HCT116 (cell line): Measurements from ENCODE around the gene C1orf167. TPM values are rescaled to one million over a fixed set of nuclear protein-coding genes. Genes with fewer than 3 reads are reported as not detected.

Experiments
- ATAC-seq: fragments of 200-7000 bp; cut with Tn5 transposase; 2 replicates; pipeline ENCODE4 v1.9.1; 2020; ENCODE audit warnings: mild to moderate bottlenecking, moderate library complexity
- BruUV-seq: library from RNA; stranded (reverse); fragments of 400-500 nt; replicated peaks from 2 replicates; lab custom pipeline; 2021; lab: Mats Ljungman, UMichigan
- CTCF ChIA-PET: fragments of 300-600 bp; sonication (Branson Sonifier 250); formaldehyde crosslinking; loops from one replicate; lab custom pipeline; 2021; ENCODE audit warnings: antibody characterized with exemption; lab: Charles Lee
- POLR2A ChIA-PET: fragments of 300-600, 350-600 bp; sonication (Branson Sonifier 250); formaldehyde crosslinking; loops from one replicate; lab custom pipeline; 2021; ENCODE audit warnings: antibody characterized with exemption; lab: Charles Lee
- RAD21 ChIA-PET, 2 experiments: fragments of 300-600 bp; sonication (Branson Sonifier 250); formaldehyde crosslinking; loops; one replicate each; lab custom pipeline; 2023; ENCODE audit warnings: low total read pairs in 2 of 2; ENCODE audit not compliant: uncharacterized antibody in 2 of 2, unreplicated experiment in 2 of 2, low non-redundant PET in 1 of 2; lab: Charles Lee
- DNase-seq: peaks from one replicate; pipeline ENCODE4 v3.0.0-alpha.2; 2010; ENCODE audit warnings: low read depth, low spot score
- H2AFZ ChIP-seq: fragments of 200-600 bp; shearing (Covaris generic), sonication (generic); 2 replicates; pipeline ENCODE4 v1.6.1; 2017; ENCODE audit warnings: low read depth, mixed run types, mixed read lengths, antibody characterized with exemption, low read length; ENCODE audit not compliant: poor library complexity, severe bottlenecking
- H3K27ac ChIP-seq: 2 replicates; pipeline ENCODE4 v1.5.1; 2012; ENCODE audit warnings: low read depth, low read length
- H3K27me3 ChIP-seq: fragments of 200-600 bp; sonication (generic); 2 replicates; pipeline ENCODE4 v1.6.1; 2016; ENCODE audit warnings: mixed run types, low read length, mixed read lengths; ENCODE audit not compliant: insufficient read depth
- H3K36me3 ChIP-seq, 2 experiments: fragments of 200-500 bp in 1 of 2; fragments of 200-600 bp in 1 of 2; sonication (Bioruptor generic) in 1 of 2; sonication (generic) in 1 of 2; 2 replicates each; pipeline versions ENCODE4 v1.5.1 to v1.6.1; 2014 to 2016; ENCODE audit warnings: low read length in 2 of 2, inconsistent platforms in 1 of 2, mixed read lengths in 1 of 2, mixed run types in 1 of 2; ENCODE audit not compliant: insufficient read depth in 2 of 2, control insufficient read depth in 1 of 2
- H3K4me1 ChIP-seq, 2 experiments: fragments of 200-600 bp in 1 of 2; sonication (generic) in 1 of 2; 2 replicates each; pipeline versions ENCODE4 v1.5.1 to v1.6.1; 2012 to 2017; ENCODE audit warnings: low read length in 2 of 2, inconsistent platforms in 1 of 2, mild to moderate bottlenecking in 1 of 2, mixed read lengths in 1 of 2, mixed run types in 1 of 2, moderate library complexity in 1 of 2; ENCODE audit not compliant: insufficient read depth in 2 of 2, control insufficient read depth in 1 of 2
- H3K4me2 ChIP-seq: fragments of 200-600 bp; sonication (generic); 2 replicates; pipeline ENCODE4 v1.6.1; 2017; ENCODE audit warnings: mixed run types, low read length, mixed read lengths
- H3K4me3 ChIP-seq, 2 experiments: fragments of 200-600 bp in 1 of 2; sonication (generic) in 1 of 2; replicated peaks in 1 of 2; 2 replicates each; pipeline ENCODE4 v1.5.1; 2011 to 2016; ENCODE audit warnings: low read length in 2 of 2, control low read depth in 1 of 2, low read depth in 1 of 2, mild to moderate bottlenecking in 1 of 2, mixed read lengths in 1 of 2, mixed run types in 1 of 2
- H3K79me2 ChIP-seq: fragments of 200-600 bp; sonication (generic); 2 replicates; pipeline ENCODE4 v1.6.1; 2017; ENCODE audit warnings: mild to moderate bottlenecking, mixed run types, low read length, moderate library complexity, mixed read lengths; ENCODE audit not compliant: insufficient read depth
- H3K9ac ChIP-seq: fragments of 200-600 bp; sonication (generic); 2 replicates; pipeline ENCODE4 v1.6.1; 2016; ENCODE audit warnings: low read length, mixed read lengths
- H3K9me2 ChIP-seq: fragments of 200-600 bp; sonication (generic), shearing (Covaris generic); 2 replicates; pipeline ENCODE4 v1.6.1; 2017; ENCODE audit warnings: mixed run types, mild to moderate bottlenecking, moderate library complexity; ENCODE audit not compliant: insufficient read depth
- H3K9me3 ChIP-seq, 2 experiments: fragments of 200-500 bp in 1 of 2; fragments of 200-600 bp in 1 of 2; sonication (Bioruptor generic) in 1 of 2; sonication (generic) in 1 of 2; 2 replicates each; pipeline ENCODE4 v1.6.1; 2014 to 2017; ENCODE audit warnings: low read length in 2 of 2, mixed read lengths in 2 of 2, inconsistent platforms in 1 of 2, low read depth in 1 of 2, mild to moderate bottlenecking in 1 of 2, mixed run types in 1 of 2, moderate library complexity in 1 of 2; ENCODE audit not compliant: control insufficient read depth in 1 of 2, insufficient read depth in 1 of 2
- H4K20me1 ChIP-seq: fragments of 200-600 bp; sonication (generic), shearing (Covaris generic); 2 replicates; pipeline ENCODE4 v1.6.1; 2017; ENCODE audit warnings: mixed run types, mild to moderate bottlenecking, moderate library complexity; ENCODE audit not compliant: insufficient read depth
- CBX3 ChIP-seq: IDR thresholded peaks from 2 replicates; pipeline ENCODE4 v1.6.1; 2012; ENCODE audit warnings: low read depth
- ELF1 ChIP-seq: IDR thresholded peaks from 2 replicates; pipeline ENCODE4 v1.6.1; 2012; ENCODE audit warnings: low read depth, borderline replicate concordance
- EZH2phosphoT487 ChIP-seq: fragments of 200-600 bp; IDR thresholded peaks from 2 replicates; pipeline ENCODE4 v1.6.1; 2018; ENCODE audit warnings: antibody characterized with exemption, borderline replicate concordance
- FOSL1 ChIP-seq: IDR thresholded peaks from 2 replicates; pipeline ENCODE4 v1.6.1; 2012; ENCODE audit warnings: low read depth
- JUND ChIP-seq: IDR thresholded peaks from 2 replicates; pipeline ENCODE4 v1.6.1; 2012
- POLR2A ChIP-seq: IDR thresholded peaks from 2 replicates; pipeline ENCODE4 v1.7.0; 2011; ENCODE audit warnings: borderline replicate concordance; ENCODE audit not compliant: insufficient read depth, insufficient read length; ENCODE audit errors: extremely low read depth
- POLR2AphosphoS5 ChIP-seq: IDR thresholded peaks from 2 replicates; pipeline ENCODE4 v1.6.1; 2011; ENCODE audit warnings: mild to moderate bottlenecking, low read depth, low read length, moderate library complexity
- SIN3A ChIP-seq: IDR thresholded peaks from 2 replicates; pipeline ENCODE4 v1.6.1; 2012; ENCODE audit warnings: low read depth
- SP1 ChIP-seq: IDR thresholded peaks from 2 replicates; pipeline ENCODE4 v1.6.1; 2012; ENCODE audit warnings: low read depth
- YY1 ChIP-seq: IDR thresholded peaks from 2 replicates; pipeline ENCODE4 v1.6.1; 2011; ENCODE audit warnings: low read length, low read depth, moderate library complexity, mild to moderate bottlenecking; ENCODE audit not compliant: insufficient replicate concordance; ENCODE audit errors: extremely low read depth
- ZFX ChIP-seq: fragments of 450-650 bp; IDR thresholded peaks from 2 replicates; pipeline ENCODE4 v1.6.1; 2017
- ZNF274 ChIP-seq: fragments of 200-500 bp; sonication (Bioruptor generic); IDR thresholded peaks from 2 replicates; pipeline ENCODE4 v1.6.1; 2014; ENCODE audit warnings: mild to moderate bottlenecking, low read depth, low read length, inconsistent platforms
- intact Hi-C: fragments of 100-400 bp; cut with micrococcal nuclease; formaldehyde crosslinking; loops from 2 replicates; pipeline ENCODE4 v1.10.0; 2022
- total RNA-seq: library from RNA; stranded (reverse); gene quantifications from one replicate; pipeline ENCODE4 v1.2.1, GENCODE V29; 2021; ENCODE audit not compliant: unreplicated experiment
- TF ChIP-seq, protein P1 (sequence below): IDR thresholded peaks from 2 replicates; pipeline ENCODE4 v1.6.1; 2012
- TF ChIP-seq, protein P2 (sequence below): IDR thresholded peaks from 2 replicates; pipeline ENCODE4 v1.6.1; 2012
- TF ChIP-seq, protein P3 (sequence below): IDR thresholded peaks from 2 replicates; pipeline ENCODE4 v1.6.1; 2012; ENCODE audit warnings: low read depth
- TF ChIP-seq, protein P4 (sequence below), 3 experiments: fragments of 200-600 bp in 1 of 3; sonication (generic) in 1 of 3; IDR thresholded peaks in 2 of 3; conservative IDR thresholded peaks in 1 of 3; 2 replicates each; pipeline ENCODE4 v1.5.1; 2012 to 2017; ENCODE audit warnings: low read depth in 2 of 3, low read length in 2 of 3, antibody characterized with exemption in 1 of 3, borderline replicate concordance in 1 of 3, control low read depth in 1 of 3, mild to moderate bottlenecking in 1 of 3, mixed read lengths in 1 of 3, mixed run types in 1 of 3, moderate library complexity in 1 of 3; ENCODE audit not compliant: insufficient read depth in 1 of 3

Gene C1orf167
- total RNA-seq, 1 experiment from 2014 or later = 0.12 TPM

DNA sequence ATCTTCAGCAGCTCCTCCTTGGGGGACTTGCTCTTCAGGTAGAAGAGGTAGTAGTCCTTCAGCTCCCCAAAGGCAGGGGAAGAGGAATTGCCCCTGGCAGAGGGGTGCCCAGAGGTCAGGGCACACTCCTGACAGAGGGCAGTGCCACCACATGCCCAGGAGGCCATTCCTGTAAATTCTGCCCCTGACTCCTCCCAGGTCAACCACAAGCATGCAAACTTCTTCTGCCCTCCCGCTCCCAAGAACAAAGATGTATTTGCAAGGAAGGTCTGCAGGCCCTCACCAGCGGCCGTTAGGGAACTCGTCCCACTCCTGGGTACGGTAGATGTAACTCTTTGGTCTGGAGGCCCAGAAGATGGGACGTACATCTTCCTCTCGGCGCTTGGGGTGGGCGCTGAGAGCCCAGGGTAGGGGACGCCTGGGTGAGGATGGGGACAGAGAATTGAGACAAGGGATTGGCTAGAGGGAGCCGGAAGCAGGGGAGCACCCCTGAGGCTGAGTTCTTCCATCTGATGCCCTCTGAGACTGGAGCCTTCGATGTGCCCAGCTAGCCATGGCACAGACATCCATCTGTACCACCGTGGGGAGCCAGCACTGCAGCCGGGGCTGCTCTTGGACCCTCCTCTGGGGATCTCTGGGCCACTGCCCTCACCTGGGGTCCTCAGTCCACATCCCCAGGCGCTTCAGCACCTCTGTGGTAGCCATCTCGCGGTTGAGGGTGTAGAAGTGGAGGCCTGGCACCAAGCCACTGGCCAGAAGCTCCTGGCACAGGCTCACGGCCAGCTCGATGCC is 32.6 kb downstream of the C1orf167 start (continued):
- TF ChIP-seq CBX3 (no peak), FOSL1 (no peak), ZFX (no peak), ZNF274 (no peak), YY1 (no peak), SP1 (no peak), POLR2A (no peak), EZH2phosphoT487 (no peak)
- TF ChIP-seq, protein P1, sequence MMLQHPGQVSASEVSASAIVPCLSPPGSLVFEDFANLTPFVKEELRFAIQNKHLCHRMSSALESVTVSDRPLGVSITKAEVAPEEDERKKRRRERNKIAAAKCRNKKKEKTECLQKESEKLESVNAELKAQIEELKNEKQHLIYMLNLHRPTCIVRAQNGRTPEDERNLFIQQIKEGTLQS = no peak
- TF ChIP-seq, protein P2, sequence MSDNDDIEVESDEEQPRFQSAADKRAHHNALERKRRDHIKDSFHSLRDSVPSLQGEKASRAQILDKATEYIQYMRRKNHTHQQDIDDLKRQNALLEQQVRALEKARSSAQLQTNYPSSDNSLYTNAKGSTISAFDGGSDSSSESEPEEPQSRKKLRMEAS = no peak

DNA sequence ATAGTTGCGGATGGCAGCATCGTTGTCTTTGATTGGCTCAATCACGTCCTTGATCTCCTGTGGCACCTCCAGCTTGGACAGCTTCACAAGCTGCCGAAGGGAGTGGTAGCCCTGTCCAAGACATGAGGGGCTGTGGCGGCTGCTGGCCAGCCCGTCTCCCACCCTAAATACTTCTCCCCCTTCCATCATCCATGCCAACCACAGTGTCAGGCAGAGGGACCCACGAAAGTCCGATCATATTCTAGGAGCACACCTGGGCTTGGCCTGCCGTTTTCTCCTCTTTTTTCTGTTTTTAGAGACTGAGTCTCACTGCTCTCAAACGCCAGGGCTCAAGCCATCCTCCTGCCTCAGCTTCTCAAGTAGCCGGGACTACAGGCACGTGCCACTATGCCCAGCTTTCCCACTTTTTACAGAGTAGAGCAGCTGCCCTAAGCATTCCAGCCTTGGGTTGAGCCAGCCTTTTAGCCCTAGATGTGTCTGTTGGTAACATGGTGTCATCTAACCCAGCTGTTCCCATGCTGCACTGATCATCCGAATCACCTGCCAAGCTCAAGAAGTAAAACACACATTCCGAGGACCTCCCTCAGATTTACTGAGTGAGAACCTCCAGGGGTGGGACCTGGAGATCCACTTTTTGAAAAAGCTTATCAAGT is 33.4 kb downstream of the C1orf167 start:
- H3K9ac ChIP-seq = no peak overlapping the region
- intact Hi-C loops = no loop called here
- no peak overlapping the region for H3K27ac ChIP-seq
- H3K9me2 ChIP-seq = no peaks in the 10 kb centered on the region
- peaks cover 21 to 43% of the 10 kb centered on the region in 2 experiments for H3K4me1 ChIP-seq
- H3K9me3 ChIP-seq = no peaks in the 10 kb centered on the region
- POLR2A ChIA-PET = no interaction called here
- ATAC-seq = no peak
- no peaks in the 10 kb centered on the region for H4K20me1 ChIP-seq
- no peaks in the 10 kb centered on the region for H3K27me3 ChIP-seq
- CTCF ChIA-PET = no interaction called here
- no peak for DNase-seq
- H3K36me3 ChIP-seq = no peaks in the 10 kb centered on the region
- H3K4me2 ChIP-seq = no peak overlapping the region
- RAD21 ChIA-PET = no interaction called here
- H2AFZ ChIP-seq = no peak overlapping the region
- BruUV-seq = no TSS peak
- no peaks in the 10 kb centered on the region for H3K79me2 ChIP-seq
- TF ChIP-seq YY1 (no peak), POLR2AphosphoS5 (no peak), JUND (no peak), CBX3 (no peak), POLR2A (no peak), ELF1 (no peak), FOSL1 (no peak), SIN3A (no peak), EZH2phosphoT487 (no peak)
- TF ChIP-seq, protein P2 = no peak
- TF ChIP-seq, protein P3, sequence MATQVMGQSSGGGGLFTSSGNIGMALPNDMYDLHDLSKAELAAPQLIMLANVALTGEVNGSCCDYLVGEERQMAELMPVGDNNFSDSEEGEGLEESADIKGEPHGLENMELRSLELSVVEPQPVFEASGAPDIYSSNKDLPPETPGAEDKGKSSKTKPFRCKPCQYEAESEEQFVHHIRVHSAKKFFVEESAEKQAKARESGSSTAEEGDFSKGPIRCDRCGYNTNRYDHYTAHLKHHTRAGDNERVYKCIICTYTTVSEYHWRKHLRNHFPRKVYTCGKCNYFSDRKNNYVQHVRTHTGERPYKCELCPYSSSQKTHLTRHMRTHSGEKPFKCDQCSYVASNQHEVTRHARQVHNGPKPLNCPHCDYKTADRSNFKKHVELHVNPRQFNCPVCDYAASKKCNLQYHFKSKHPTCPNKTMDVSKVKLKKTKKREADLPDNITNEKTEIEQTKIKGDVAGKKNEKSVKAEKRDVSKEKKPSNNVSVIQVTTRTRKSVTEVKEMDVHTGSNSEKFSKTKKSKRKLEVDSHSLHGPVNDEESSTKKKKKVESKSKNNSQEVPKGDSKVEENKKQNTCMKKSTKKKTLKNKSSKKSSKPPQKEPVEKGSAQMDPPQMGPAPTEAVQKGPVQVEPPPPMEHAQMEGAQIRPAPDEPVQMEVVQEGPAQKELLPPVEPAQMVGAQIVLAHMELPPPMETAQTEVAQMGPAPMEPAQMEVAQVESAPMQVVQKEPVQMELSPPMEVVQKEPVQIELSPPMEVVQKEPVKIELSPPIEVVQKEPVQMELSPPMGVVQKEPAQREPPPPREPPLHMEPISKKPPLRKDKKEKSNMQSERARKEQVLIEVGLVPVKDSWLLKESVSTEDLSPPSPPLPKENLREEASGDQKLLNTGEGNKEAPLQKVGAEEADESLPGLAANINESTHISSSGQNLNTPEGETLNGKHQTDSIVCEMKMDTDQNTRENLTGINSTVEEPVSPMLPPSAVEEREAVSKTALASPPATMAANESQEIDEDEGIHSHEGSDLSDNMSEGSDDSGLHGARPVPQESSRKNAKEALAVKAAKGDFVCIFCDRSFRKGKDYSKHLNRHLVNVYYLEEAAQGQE = no peak
- TF ChIP-seq, protein P4, sequence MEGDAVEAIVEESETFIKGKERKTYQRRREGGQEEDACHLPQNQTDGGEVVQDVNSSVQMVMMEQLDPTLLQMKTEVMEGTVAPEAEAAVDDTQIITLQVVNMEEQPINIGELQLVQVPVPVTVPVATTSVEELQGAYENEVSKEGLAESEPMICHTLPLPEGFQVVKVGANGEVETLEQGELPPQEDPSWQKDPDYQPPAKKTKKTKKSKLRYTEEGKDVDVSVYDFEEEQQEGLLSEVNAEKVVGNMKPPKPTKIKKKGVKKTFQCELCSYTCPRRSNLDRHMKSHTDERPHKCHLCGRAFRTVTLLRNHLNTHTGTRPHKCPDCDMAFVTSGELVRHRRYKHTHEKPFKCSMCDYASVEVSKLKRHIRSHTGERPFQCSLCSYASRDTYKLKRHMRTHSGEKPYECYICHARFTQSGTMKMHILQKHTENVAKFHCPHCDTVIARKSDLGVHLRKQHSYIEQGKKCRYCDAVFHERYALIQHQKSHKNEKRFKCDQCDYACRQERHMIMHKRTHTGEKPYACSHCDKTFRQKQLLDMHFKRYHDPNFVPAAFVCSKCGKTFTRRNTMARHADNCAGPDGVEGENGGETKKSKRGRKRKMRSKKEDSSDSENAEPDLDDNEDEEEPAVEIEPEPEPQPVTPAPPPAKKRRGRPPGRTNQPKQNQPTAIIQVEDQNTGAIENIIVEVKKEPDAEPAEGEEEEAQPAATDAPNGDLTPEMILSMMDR (IDR thresholded peaks at IDR 0.05 in 2 of 3, conservative IDR thresholded peaks at IDR 0.05 in 1 of 3; ENCODE audit: borderline replicate concordance in 1 of 3, insufficient read depth in 1 of 3, low read depth in 2 of 3, low read length in 2 of 3) = no peak
- no peak overlapping the region for H3K4me3 ChIP-seq
